ENCODE data around the gene C4B.
A peak's percentile ranks its signal among the peaks of the same experiment; 100 is the strongest.
"Not testable (repeated sequence)": the region's sequence is repeated elsewhere in the genome, so short reads cannot be mapped to it uniquely, and the experiment has no call there.

C4B gene

GRCh38 chr6:32014547-32014946 lies at the start of gene C4B:
Gene C4B, plus strand, starts transcription at chr6:32014795. Its CDS starts 51 bp downstream, at chr6:32014846.
- not testable (repeated sequence) for DNase-seq

- DNase-seq, result no peak
These were observed 48.9 kb upstream of the C4B start for GRCh38 chr6:31965700-31966099.

GRCh38 chr6:31966506-31966905 lies 48.1 kb upstream of the C4B start:
- no peak for DNase-seq

- no peak for DNase-seq
These were observed 47.3 kb upstream of the C4B start for GRCh38 chr6:31966997-31967925.

- no peak for DNase-seq
These were observed 46.7 kb upstream of the C4B start for GRCh38 chr6:31967926-31968320.

- DNase-seq, result no peak
These were observed 46.3 kb upstream of the C4B start for GRCh38 chr6:31968326-31968725.

- DNase-seq, result no peak
These were observed 45.5 kb upstream of the C4B start for GRCh38 chr6:31968791-31969711.

- DNase-seq, result no peak
These were observed 44.6 kb upstream of the C4B start for GRCh38 chr6:31969712-31970603.

- peak; percentile 75 for DNase-seq
These were observed 43.9 kb upstream of the C4B start for GRCh38 chr6:31970604-31971271.

- DNase-seq, result no peak
These were observed 43.2 kb upstream of the C4B start for GRCh38 chr6:31971279-31971992.

- peak; percentile 98 for DNase-seq
These were observed 42.4 kb upstream of the C4B start, which contains the start of gene DXO for GRCh38 chr6:31971993-31972708. Gene DXO, minus strand, starts transcription at chr6:31972138. Its CDS starts 463 bp downstream, at chr6:31971675.

GRCh38 chr6:31972709-31973350 lies 41.8 kb upstream of the C4B start:
- no peak for DNase-seq

GRCh38 chr6:31976065-31976464 lies 38.5 kb upstream of the C4B start:
- not testable (repeated sequence) for DNase-seq

GRCh38 chr6:31977816-31978431 lies 36.7 kb upstream of the C4B start:
- no peak for DNase-seq

GRCh38 chr6:31978831-31979230 lies 35.8 kb upstream of the C4B start:
- no peak for DNase-seq

- no peak for DNase-seq
These were observed 35.2 kb upstream of the C4B start for GRCh38 chr6:31979238-31979898.

GRCh38 chr6:31980195-31980876 lies 34.3 kb upstream of the C4B start:
- not testable (repeated sequence) for DNase-seq

- DNase-seq, result not testable (repeated sequence)
These were observed 33.6 kb upstream of the C4B start for GRCh38 chr6:31980998-31981397.
